HG03175 (cell line): ENCODE results near the gene PDE3A.

Experiments used
- ATAC-seq: cut with Tn5 transposase; IDR thresholded peaks from one replicate; pipeline ENCODE4 v1.9.1; 2021; ENCODE audit warnings: mild to moderate bottlenecking, moderate library complexity; ENCODE audit not compliant: unreplicated experiment

PDE3A gene

GRCh38 chr12:20453756-20454310 is 85.5 kb downstream of the PDE3A start:
- ATAC-seq = no peak

- ATAC-seq = no peak
These were observed 86.8 kb downstream of the PDE3A start for GRCh38 chr12:20455001-20455706.

- ATAC-seq = no peak
These were observed 89.2 kb downstream of the PDE3A start for GRCh38 chr12:20457582-20457981.

GRCh38 chr12:20458011-20458410 is 89.7 kb downstream of the PDE3A start:
- ATAC-seq = no peak

- ATAC-seq = no peak
These were observed 91.6 kb downstream of the PDE3A start for GRCh38 chr12:20459920-20460319.

GRCh38 chr12:20460956-20461355 is 92.6 kb downstream of the PDE3A start:
- ATAC-seq = no peak

GRCh38 chr12:20463913-20464524 is 95.7 kb downstream of the PDE3A start:
- no peak for ATAC-seq

- ATAC-seq = no peak
These were observed 101.0 kb downstream of the PDE3A start for GRCh38 chr12:20469300-20469699.

- ATAC-seq = no peak
These were observed 101.4 kb downstream of the PDE3A start for GRCh38 chr12:20469756-20470155.

- no peak for ATAC-seq
These were observed 103.9 kb downstream of the PDE3A start for GRCh38 chr12:20472102-20472782.

- ATAC-seq = no peak
These were observed 104.8 kb downstream of the PDE3A start for GRCh38 chr12:20473133-20473532.

GRCh38 chr12:20474016-20474415 is 105.7 kb downstream of the PDE3A start:
- ATAC-seq = no peak

GRCh38 chr12:20474443-20474842 is 106.1 kb downstream of the PDE3A start:
- no peak for ATAC-seq

- ATAC-seq = no peak
These were observed 107.2 kb downstream of the PDE3A start for GRCh38 chr12:20475542-20475941.

- no peak for ATAC-seq
These were observed 108.2 kb downstream of the PDE3A start for GRCh38 chr12:20476551-20476950.

- no peak for ATAC-seq
These were observed 108.9 kb downstream of the PDE3A start for GRCh38 chr12:20477255-20477654.

GRCh38 chr12:20477672-20478071 is 109.3 kb downstream of the PDE3A start:
- ATAC-seq = no peak

- no peak for ATAC-seq
These were observed 114.2 kb downstream of the PDE3A start for GRCh38 chr12:20482491-20483054.

GRCh38 chr12:20483776-20484175 is 115.4 kb downstream of the PDE3A start:
- ATAC-seq = no peak

GRCh38 chr12:20486233-20486632 is 117.9 kb downstream of the PDE3A start:
- no peak for ATAC-seq

GRCh38 chr12:20487519-20487918 is 119.2 kb downstream of the PDE3A start:
- ATAC-seq = no peak

GRCh38 chr12:20489645-20490044 is 121.3 kb downstream of the PDE3A start:
- no peak for ATAC-seq
